Gastroesophageal sphincter (tissue), 3 donors: Measurements from ENCODE around the gene MYBPH.

Source experiments
- CTCF ChIP-seq, 4 experiments: fragments of 200-600 bp in 2 of 4; fragments of 450-650 bp in 2 of 4; sonication (generic) in 1 of 4; IDR thresholded peaks; one replicate each; pipeline ENCODE4 v1.5.1; 2017 to 2019; ENCODE audit warnings: antibody characterized with exemption in 4 of 4, mild to moderate bottlenecking in 2 of 4, moderate library complexity in 2 of 4
- EP300 ChIP-seq: sonication (generic); formaldehyde crosslinking; IDR thresholded peaks from one replicate; pipeline ENCODE4 v1.6.1; 2017; ENCODE audit warnings: antibody characterized with exemption, mild to moderate bottlenecking
- POLR2A ChIP-seq, 2 donors: fragments of 450-650 bp; IDR thresholded peaks; one replicate each; pipeline ENCODE4 v1.6.1; 2017; ENCODE audit warnings: antibody characterized with exemption in 2 of 2, mild to moderate bottlenecking in 2 of 2, moderate library complexity in 1 of 2
- POLR2AphosphoS5 ChIP-seq: sonication (generic); formaldehyde crosslinking; IDR thresholded peaks from one replicate; pipeline ENCODE4 v1.6.1; 2017; ENCODE audit warnings: antibody characterized with exemption

- TF ChIP-seq CTCF (IDR thresholded peaks at IDR 0.05) (no peak), POLR2A (IDR thresholded peaks at IDR 0.05) (no peak), POLR2AphosphoS5 (no peak), EP300 (no peak)
Observed at GRCh38 chr1:203163891-203164635, 11.6 kb downstream of the MYBPH start.
